ENCODE results near the gene LRRC25.

LRRC25 gene

DNA sequence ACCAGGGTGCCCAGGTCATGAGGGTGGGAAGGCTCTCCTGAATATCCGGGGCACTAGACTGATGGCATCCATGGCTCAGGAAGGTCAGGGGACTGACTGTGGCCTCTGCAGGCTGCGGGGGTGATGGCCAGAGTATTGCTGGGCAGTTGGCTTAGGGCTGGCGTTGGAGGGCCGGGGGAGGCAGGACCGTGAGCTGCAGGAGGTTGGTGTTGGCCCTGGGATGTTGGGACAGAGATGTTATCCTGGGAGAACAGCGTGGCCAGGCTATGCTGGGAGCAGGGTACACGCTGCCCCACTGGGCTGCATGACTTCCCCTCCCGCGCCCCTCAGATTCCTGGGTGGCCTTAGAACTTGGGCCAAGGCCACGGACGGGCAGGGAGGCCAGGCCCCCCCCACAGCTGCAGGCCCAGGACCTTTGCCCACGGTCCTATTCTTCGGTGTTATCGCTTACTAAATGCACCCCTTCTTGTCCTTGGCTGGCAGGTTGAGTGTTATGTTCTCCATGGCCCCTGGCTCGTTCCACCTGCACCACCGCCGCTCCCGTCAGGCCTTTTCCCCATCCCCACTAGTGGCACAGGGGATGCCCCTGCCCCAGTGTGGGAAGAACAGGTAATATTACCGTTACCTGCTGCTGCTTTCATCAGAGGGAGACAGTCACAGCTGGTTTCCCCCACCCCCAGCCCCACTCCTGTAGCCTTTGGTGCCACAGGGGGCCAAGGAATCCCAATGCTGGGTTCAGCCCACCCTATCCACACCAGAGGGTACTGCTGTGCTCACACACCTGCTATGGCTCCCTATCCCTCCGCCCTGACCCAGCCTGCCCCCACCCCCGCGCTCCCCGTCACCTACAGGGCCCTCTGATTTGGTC is 43.7 kb upstream of the LRRC25 start:
- Histone ChIP-seq H3K27me3 (ENCODE audit: control insufficient read depth, insufficient read depth, low read length) (no peaks in the 10 kb centered on the region), H3K36me3 (ENCODE audit: control insufficient read depth, insufficient read depth, low read length) (peaks cover 24% of the 10 kb centered on the region), H3K4me3 (ENCODE audit: low read depth, low read length) (no peak overlapping the region), H3K27ac (ENCODE audit: low read depth, low read length) (no peak overlapping the region), H3K4me1 (ENCODE audit: control insufficient read depth, insufficient read depth, low read length) (peaks cover 15% of the 10 kb centered on the region), H3K9ac (ENCODE audit: low read depth, low read length) (no peak overlapping the region), H3K9me3 (ENCODE audit: control insufficient read depth, insufficient read depth, low read length) (no peaks in the 10 kb centered on the region)

DNA sequence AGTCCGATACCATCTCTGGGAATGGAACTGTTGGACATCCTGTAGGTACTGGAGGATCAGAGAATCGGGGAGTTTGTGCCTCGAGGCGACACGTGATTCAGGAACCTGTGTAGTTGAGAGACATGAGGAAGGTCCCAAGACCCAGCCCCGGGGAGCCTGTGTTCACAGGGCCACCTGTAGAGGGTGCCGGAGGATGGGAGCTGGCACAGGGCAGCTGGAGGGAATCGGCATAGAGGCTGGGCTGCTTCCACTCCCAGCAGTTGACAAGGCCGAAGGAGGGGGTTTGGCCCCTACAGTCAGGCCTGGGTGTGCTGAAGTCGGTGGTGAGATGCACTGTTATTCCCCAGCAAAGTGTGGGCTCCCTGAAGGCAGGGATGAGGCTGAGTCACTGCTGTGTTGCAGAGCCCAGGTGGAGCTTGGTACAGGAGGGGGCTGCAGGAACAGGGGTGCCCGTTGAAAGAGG is 43.0 kb upstream of the LRRC25 start:
- H3K9me3 ChIP-seq (ENCODE audit: control insufficient read depth, insufficient read depth, low read length): no peaks in the 10 kb centered on the region
- peaks cover 15% of the 10 kb centered on the region for H3K4me1 ChIP-seq (ENCODE audit: control insufficient read depth, insufficient read depth, low read length)
- H3K36me3 ChIP-seq (ENCODE audit: control insufficient read depth, insufficient read depth, low read length): peaks cover 24% of the 10 kb centered on the region
- no peaks in the 10 kb centered on the region for H3K27me3 ChIP-seq (ENCODE audit: control insufficient read depth, insufficient read depth, low read length)
- no peak overlapping the region for H3K4me3 ChIP-seq (ENCODE audit: low read depth, low read length)
- peak overlapping the region; percentile 18 for H3K27ac ChIP-seq (ENCODE audit: low read depth, low read length)
- H3K9ac ChIP-seq (ENCODE audit: low read depth, low read length): no peak overlapping the region

DNA sequence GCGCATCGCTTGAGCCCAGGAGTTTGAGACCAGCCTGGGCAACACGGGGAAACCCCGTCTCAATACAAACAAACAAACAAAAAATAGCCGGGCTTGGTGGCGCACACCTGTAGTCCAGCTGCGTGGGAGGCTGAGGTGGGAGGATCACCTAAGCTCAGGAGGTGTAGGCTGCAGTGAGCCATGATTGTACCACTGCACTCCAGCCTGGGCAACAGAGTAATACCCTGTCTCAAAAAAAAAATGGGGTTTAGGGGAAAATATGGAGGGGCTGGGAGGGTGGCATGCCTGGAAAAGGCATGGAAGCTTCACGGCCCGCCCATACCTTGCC is 42.5 kb upstream of the LRRC25 start:
- peak overlapping the region; percentile 18 for H3K27ac ChIP-seq (ENCODE audit: low read depth, low read length)
- no peak overlapping the region for H3K4me3 ChIP-seq (ENCODE audit: low read depth, low read length)
- peaks cover 28% of the 10 kb centered on the region for H3K36me3 ChIP-seq (ENCODE audit: control insufficient read depth, insufficient read depth, low read length)
- H3K9me3 ChIP-seq (ENCODE audit: control insufficient read depth, insufficient read depth, low read length): no peaks in the 10 kb centered on the region
- no peak overlapping the region for H3K9ac ChIP-seq (ENCODE audit: low read depth, low read length)
- H3K27me3 ChIP-seq (ENCODE audit: control insufficient read depth, insufficient read depth, low read length): no peaks in the 10 kb centered on the region
- H3K4me1 ChIP-seq (ENCODE audit: control insufficient read depth, insufficient read depth, low read length): peaks cover 15% of the 10 kb centered on the region

DNA sequence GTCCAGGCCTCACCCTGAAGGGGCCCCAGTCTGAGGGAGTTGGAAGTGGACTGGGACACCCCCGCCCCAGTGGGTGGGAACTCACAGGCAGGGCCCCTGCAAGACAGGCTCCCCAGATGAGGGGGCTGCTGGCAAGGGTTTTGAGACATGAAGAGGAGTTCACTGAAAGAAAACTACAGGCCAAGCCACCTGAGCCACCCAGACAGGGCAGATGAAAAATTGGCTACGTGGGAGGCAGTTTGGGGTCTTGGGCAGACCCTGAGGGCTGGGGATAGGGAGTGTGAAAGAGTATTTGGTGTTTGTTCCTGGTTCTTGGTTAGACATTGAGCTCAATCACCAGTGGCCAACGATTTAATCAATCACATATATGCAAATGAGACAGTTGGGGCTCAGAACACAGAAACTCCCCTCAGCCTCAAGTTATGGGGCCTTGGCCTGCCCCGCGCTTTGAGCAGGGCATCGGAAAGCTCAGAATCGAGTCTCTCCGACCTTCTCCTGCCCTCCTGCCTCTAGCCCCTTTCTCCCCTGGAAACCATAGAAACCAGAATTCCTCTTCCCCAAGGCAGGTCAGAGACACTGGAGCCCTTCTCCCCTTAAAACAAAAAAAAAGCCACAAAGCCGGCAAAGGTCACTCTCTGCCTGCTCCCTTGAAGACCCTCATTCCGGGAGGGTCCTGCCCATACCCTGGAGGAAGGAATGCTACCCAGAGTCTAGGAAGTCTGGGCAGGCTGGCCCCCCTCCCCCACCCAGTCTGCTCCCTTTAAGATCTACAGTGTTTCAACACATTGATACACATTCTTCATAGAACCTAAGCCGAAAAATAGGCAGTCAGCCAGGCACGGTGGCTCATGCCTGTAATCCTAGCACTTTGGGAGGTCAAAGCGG is 41.8 kb upstream of the LRRC25 start:
- H3K9me3 ChIP-seq (ENCODE audit: control insufficient read depth, insufficient read depth, low read length): no peaks in the 10 kb centered on the region
- H3K4me3 ChIP-seq (ENCODE audit: low read depth, low read length): no peak overlapping the region; the same call in 1 of the 2 replicates
- peaks cover 26% of the 10 kb centered on the region for H3K36me3 ChIP-seq (ENCODE audit: control insufficient read depth, insufficient read depth, low read length)
- no peak overlapping the region for H3K9ac ChIP-seq (ENCODE audit: low read depth, low read length)
- H3K27ac ChIP-seq (ENCODE audit: low read depth, low read length): peak overlapping the region; percentile 91
- peaks cover 19% of the 10 kb centered on the region for H3K4me1 ChIP-seq (ENCODE audit: control insufficient read depth, insufficient read depth, low read length)
- H3K27me3 ChIP-seq (ENCODE audit: control insufficient read depth, insufficient read depth, low read length): no peaks in the 10 kb centered on the region

DNA sequence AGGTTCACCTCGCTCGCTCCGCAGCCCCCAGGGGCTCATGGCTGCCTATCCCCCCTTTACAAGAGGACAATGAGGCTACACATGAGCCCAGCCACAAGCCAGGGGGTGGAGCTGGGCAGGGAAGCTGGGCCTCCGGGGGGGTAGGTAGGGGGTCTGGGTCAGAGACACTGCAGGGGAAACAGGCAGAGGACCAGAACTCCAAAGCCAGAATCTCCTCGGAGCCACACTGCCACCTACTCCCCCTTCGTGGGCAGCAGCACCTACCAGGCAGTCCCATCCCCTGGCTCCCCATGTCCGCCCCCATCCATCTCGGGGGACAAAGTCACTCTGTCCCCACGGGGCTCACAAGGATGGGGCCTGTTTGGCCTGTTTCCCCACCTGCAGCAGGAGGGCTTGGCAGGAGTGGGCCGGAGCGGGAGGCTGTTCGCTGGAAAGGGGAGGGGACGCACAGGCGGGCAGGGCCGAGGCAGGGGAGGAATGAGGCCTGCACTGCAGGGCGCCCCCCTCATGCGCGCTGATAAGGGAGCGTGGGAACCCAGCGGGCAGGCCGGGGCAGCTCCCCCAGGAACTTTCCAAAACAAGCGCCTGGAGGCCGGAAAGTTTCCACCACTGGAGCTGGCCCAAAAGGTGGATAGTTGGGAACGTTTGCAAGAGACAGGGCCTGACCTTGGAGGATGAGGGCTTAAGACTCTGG is 41.1 kb upstream of the LRRC25 start:
- Histone ChIP-seq H3K27ac (ENCODE audit: low read depth, low read length) (peak overlapping the region; percentile 91), H3K27me3 (ENCODE audit: control insufficient read depth, insufficient read depth, low read length) (no peaks in the 10 kb centered on the region), H3K4me3 (ENCODE audit: low read depth, low read length) (peak overlapping the region; percentile 52; the same call in 1 of the 2 replicates), H3K36me3 (ENCODE audit: control insufficient read depth, insufficient read depth, low read length) (peaks cover 19% of the 10 kb centered on the region), H3K9me3 (ENCODE audit: control insufficient read depth, insufficient read depth, low read length) (no peaks in the 10 kb centered on the region), H3K9ac (ENCODE audit: low read depth, low read length) (no peak overlapping the region), H3K4me1 (ENCODE audit: control insufficient read depth, insufficient read depth, low read length) (peaks cover 21% of the 10 kb centered on the region)

DNA sequence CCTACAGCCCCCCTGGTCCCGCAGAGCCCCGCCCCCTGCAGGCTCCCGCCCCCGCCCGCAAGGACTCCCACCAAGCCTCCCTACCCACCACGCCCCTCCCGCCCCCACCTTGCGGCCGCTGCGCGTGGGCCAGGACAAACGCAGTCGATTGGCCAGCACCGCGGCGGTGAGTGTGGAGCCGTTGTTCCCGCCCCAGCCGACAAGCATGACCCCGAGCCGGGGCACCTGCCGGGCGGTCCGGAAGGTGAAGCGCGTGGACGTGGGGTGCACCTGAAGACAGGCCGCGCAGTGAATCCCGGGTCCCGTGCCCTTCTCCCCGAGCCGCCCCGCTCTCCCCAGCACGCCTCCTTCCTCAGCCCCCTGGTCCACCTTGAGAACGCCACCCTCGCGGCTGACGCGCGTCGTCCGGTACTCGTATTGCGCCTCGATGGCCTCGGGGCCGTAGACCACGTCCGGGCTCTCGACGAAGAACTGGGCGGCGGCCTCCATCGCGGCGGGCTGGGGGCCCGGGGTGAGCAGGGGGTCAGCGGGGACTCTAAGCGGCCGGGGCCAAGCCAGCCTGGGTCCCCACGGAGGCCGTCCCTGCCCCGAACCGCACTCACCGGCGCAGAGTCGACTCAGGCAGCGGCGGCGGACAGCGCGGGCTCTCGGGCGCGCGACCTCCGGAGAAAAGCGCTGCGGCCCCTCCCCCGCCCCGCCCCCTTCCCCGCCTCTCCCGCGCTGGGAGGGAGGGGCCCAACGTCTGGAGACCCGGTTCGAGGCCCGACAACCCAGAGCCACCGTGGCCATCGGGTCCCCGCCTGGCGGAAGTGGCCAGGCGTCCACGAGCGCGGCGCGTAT is 40.3 kb upstream of the LRRC25 start, which contains the start of gene ISYNA1:
ISYNA1 (minus strand) TSS at position 643 of the 840 bp plus-strand sequence; CDS start at position 489, 154 bp downstream.
- Histone ChIP-seq H3K27me3 (ENCODE audit: control insufficient read depth, insufficient read depth, low read length) (no peaks in the 10 kb centered on the region), H3K36me3 (ENCODE audit: control insufficient read depth, insufficient read depth, low read length) (peaks cover 18% of the 10 kb centered on the region), H3K9ac (ENCODE audit: low read depth, low read length) (peak within 1 kb of the TSS; percentile 81; the same call in 1 of the 2 replicates), H3K4me3 (ENCODE audit: low read depth, low read length) (peak within 1 kb of the TSS; percentile 90), H3K9me3 (ENCODE audit: control insufficient read depth, insufficient read depth, low read length) (no peaks in the 10 kb centered on the region), H3K4me1 (ENCODE audit: control insufficient read depth, insufficient read depth, low read length) (peaks cover 26% of the 10 kb centered on the region), H3K27ac (ENCODE audit: low read depth, low read length) (peak within 1 kb of the TSS; percentile 91)

DNA sequence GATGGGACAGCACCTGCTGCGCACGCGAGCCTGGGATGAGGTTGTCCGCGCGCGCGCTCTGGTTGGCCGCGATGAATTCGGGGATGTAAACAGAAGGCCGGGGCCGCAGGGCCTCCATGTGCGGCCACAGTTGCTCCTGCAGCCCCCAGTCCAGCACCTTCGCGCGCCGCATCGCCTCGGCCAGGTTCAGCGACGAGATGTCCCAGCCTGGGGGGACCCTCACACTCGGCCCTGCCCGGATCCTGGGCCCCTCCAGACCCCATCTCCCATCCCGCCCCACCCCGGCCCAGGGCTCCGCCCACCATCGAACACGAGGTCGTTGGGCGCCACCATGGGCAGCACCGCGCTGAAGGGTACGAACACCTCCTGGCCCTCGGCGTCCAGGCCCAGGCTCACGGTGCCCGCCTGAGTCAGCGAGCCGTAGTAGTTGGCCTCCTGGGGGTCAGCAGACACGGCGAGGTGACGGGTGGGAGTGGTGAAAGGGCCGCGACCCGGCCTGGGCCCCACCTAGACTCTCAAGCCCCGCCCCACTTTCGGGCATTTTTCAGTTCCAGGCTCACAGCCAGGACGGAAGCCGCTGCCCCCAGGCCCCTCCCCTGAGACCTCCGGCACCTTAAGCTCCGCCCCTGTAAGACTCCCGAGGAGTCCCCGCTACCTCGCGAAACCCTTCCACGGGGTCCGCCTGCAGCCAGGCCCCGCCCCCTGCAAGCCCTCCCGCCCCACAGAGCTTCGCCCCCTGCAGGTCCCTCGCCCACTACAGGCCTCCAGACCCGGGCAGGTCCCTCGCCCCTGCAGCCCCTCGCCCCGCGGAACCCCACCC is 39.5 kb upstream of the LRRC25 start:
- H3K9ac ChIP-seq (ENCODE audit: low read depth, low read length): peak overlapping the region; percentile 81; the same call in 1 of the 2 replicates
- peaks cover 18% of the 10 kb centered on the region for H3K36me3 ChIP-seq (ENCODE audit: control insufficient read depth, insufficient read depth, low read length)
- peaks cover 30% of the 10 kb centered on the region for H3K4me1 ChIP-seq (ENCODE audit: control insufficient read depth, insufficient read depth, low read length)
- H3K27me3 ChIP-seq (ENCODE audit: control insufficient read depth, insufficient read depth, low read length): no peaks in the 10 kb centered on the region
- peak overlapping the region; percentile 84 for H3K4me3 ChIP-seq (ENCODE audit: low read depth, low read length)
- no peaks in the 10 kb centered on the region for H3K9me3 ChIP-seq (ENCODE audit: control insufficient read depth, insufficient read depth, low read length)
- peak overlapping the region; percentile 64 for H3K27ac ChIP-seq (ENCODE audit: low read depth, low read length)

DNA sequence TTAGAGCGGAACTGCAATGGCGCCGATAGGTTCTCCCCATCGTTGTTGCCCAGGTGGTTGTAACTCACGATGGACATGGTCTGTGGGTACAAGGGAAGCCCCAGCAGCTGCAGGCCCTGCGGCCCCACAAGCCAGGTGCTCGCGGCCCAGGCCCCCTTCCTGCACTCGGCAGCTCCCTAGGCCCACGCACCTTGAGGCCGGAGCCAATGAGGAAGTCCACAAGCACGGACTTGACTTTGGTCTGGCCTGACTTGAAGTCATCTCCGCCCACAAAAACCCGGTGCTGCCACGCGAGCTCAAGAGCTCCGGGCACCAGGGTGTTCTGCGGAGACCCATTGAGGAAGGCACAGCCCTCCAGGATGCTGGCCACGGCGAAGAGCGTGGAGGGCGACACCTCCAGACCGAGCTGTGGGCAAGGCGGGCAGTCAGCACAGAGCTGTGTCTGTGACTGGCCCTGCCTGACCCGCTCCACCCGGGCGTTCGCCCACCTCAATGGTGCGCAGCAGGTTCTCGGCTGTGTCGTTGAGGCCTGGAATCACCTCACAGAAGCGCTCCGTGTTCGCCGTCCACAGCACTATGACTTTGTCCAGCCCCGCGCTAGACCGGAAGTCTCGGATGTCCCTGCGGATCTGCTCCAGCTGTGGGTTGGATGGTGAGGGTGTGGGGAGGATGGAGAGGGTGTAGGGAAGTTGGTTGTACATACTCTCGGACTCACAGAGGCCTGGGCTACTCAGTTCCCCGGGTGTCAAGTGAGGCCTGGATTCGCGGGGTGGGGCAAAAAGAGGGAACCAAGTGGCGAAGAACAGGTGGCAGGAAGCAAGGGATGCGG is 38.6 kb upstream of the LRRC25 start:
- Histone ChIP-seq H3K9me3 (ENCODE audit: control insufficient read depth, insufficient read depth, low read length) (no peaks in the 10 kb centered on the region), H3K27ac (ENCODE audit: low read depth, low read length) (no peak overlapping the region), H3K36me3 (ENCODE audit: control insufficient read depth, insufficient read depth, low read length) (peaks cover 18% of the 10 kb centered on the region), H3K4me3 (ENCODE audit: low read depth, low read length) (peak overlapping the region; percentile 84; the same call in 1 of the 2 replicates), H3K27me3 (ENCODE audit: control insufficient read depth, insufficient read depth, low read length) (no peaks in the 10 kb centered on the region), H3K9ac (ENCODE audit: low read depth, low read length) (no peak overlapping the region), H3K4me1 (ENCODE audit: control insufficient read depth, insufficient read depth, low read length) (peaks cover 30% of the 10 kb centered on the region)

All from HUES48 (cell line).